H1 (cell line): ENCODE results near the gene ZNF423. TPM values are rescaled to one million over a fixed set of nuclear protein-coding genes. Genes with fewer than 3 reads are reported as not detected.

Experiments
- CHD1 ChIP-seq: IDR thresholded peaks from 2 replicates; pipeline ENCODE4 v1.6.1; 2012; ENCODE audit warnings: low read depth, low read length, improper control_type of control experiment
- POLR2AphosphoS5 ChIP-seq: IDR thresholded peaks from 2 replicates; pipeline ENCODE4 v1.6.1; 2011; ENCODE audit warnings: low read depth, low read length
- RXRA ChIP-seq: IDR thresholded peaks from 2 replicates; pipeline ENCODE4 v1.6.1; 2011; ENCODE audit warnings: low read depth, mild to moderate bottlenecking, low read length, moderate library complexity; ENCODE audit not compliant: insufficient read depth
- TCF12 ChIP-seq: IDR thresholded peaks from 2 replicates; pipeline ENCODE4 v1.6.1; 2011; ENCODE audit warnings: low read depth, mild to moderate bottlenecking, low read length
- polyA plus RNA-seq, 7 experiments: library from polyadenylated mRNA; depleted of rRNA in 3 of 7; stranded (reverse) in 5 of 7; unstranded in 2 of 7; fragments of >200 nt in 5 of 7; fragments of 200-250 nt in 2 of 7; gene quantifications; 1 replicate in 5 of 7; 2 replicates in 1 of 7; 4 replicates in 1 of 7; pipeline versions ENCODE4 v1.2.1 to v1.2.3, GENCODE V29; 2011 to 2013; ENCODE audit warnings: missing spikeins in 2 of 7, mixed read lengths in 2 of 7
- total RNA-seq: library from RNA; stranded (reverse); fragmentation: NEBNext Ultra II Directional; extraction: Animal tissue kit (Norgen Biotek cat#: 25700); gene quantifications from 2 replicates; pipeline ENCODE4 v1.2.1, GENCODE V29; 2021
- TF ChIP-seq, protein P1 (sequence below): IDR thresholded peaks from 2 replicates; pipeline ENCODE4 v1.6.1; 2012; ENCODE audit warnings: low read length, inconsistent platforms

Gene ZNF423
- total and polyA plus RNA-seq, 2 of the 8 experiments (the other 6 are each of a cell fraction or from before 2014, with no cell fraction given): 38.2 to 52.3 TPM

DNA sequence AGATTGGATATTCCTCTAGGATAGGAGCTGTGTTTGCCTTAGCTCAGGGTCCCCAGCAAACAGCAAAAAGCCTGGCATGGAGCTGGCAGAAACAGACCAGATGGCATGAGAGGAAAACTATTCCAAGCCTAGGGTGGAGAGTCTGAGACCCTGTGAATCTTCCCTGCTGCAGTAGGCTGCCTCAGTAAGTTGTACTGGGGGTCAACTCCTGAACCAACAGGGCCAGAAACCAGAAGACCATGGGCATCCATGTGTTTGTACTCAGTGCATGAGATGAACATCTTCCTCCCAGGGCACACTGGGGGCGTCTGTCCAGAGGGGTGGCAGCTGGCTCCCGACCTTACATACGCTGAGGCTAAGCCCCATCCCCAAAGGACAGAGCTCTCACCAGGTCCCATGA, 267.9 kb downstream of the ZNF423 start (continued):
- TF ChIP-seq CHD1 (no peak), RXRA (no peak), POLR2AphosphoS5 (no peak), TCF12 (no peak)
- TF ChIP-seq, protein P1, sequence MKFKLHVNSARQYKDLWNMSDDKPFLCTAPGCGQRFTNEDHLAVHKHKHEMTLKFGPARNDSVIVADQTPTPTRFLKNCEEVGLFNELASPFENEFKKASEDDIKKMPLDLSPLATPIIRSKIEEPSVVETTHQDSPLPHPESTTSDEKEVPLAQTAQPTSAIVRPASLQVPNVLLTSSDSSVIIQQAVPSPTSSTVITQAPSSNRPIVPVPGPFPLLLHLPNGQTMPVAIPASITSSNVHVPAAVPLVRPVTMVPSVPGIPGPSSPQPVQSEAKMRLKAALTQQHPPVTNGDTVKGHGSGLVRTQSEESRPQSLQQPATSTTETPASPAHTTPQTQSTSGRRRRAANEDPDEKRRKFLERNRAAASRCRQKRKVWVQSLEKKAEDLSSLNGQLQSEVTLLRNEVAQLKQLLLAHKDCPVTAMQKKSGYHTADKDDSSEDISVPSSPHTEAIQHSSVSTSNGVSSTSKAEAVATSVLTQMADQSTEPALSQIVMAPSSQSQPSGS: no peak
- TF ChIP-seq, all 59 proteins: peak for 0
